ENCODE measurements around the gene HYDIN. TPM values are rescaled to one million over a fixed set of nuclear protein-coding genes. Genes with fewer than 3 reads are reported as not detected.

HYDIN gene
- polyA plus RNA-seq, 2 of the 4 experiments (the other 2 are of a cell fraction): 0.23 to 0.41 TPM

DNA sequence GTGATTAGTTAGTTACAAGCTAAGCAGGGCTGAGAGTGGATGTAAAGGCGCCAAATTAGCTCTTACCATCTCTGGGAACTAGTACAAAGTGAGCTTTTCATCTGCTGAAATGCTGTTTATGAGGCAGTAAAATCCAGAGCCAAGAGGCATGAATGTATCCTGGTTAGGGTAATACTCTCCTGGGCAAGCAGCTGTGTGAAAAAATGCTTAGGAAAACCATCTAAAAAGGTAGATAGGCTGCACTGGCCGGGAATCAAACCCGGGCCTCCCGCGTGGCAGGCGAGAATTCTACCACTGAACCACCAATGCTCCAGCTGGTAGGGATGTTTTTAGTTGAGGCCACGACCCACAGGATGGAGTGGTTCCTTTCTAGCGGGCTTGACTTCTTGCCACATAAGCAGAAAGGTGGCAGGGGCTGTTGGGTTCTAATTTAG lies 452.5 kb downstream of the HYDIN start:
- no peak for FAIRE-seq

DNA sequence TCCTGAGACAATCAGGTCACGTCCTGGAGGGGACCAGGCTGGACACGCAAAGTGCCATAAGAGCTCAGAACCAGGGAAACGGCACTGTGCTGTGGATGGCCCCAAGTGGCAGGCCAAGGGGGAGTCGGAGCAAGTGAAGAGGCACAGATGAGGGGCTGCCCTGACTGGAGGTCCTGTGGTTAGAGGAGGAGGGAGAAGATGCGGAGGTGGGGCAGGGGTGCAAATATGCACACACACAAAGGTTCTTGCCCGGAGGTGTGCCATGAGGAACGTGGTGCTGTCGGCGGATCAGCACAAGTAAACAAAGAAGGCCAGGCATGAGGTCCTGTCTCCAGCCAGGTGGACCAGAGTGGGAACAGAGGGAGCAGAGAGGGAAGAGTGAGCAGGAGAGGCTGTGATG lies 453.0 kb downstream of the HYDIN start:
- no peak for FAIRE-seq
- ATAC-seq: peak in 1 of 2 experiments; percentile 27; a peak in 1 of 6 replicates
- no peak for DNase-seq (ENCODE audit: low read depth in 1 of 2, low spot score in 1 of 2)
- H3K4me1 ChIP-seq: peaks cover 12% of the 10 kb centered on the region; the same call in 2 of the 3 replicates
- H3K4me3 ChIP-seq: no peak overlapping the region
- no peaks in the 10 kb centered on the region; the same call in 2 of the 3 replicates for H3K9me3 ChIP-seq
- ChIA-PET POLR2A (interaction anchor here (2.0 kb wide), 1 partner anchor 24 kb away, joined by 7 read pairs; no protein-coding TSS in a partner anchor), CTCF (interaction anchor here (2.1 to 17.5 kb wide), 2 partner anchors 31 to 95 kb away, joined by 7 to 463 read pairs; partner anchors contain the start of gene MTSS2)
- no peak overlapping the region for H3K4me2 ChIP-seq
- TF ChIP-seq JUN (IDR thresholded peaks at IDR 0.05) (no peak), CHD4 (IDR thresholded peaks at IDR 0.05; ENCODE audit: borderline replicate concordance) (no peak), HOXA7 (CRISPR knock-in tag; IDR thresholded peaks at IDR 0.05) (no peak)
- WGBS (ENCODE audit: missing lambda C conversion rate): 93% methylated on average over 9 of the region's 9 CpGs
- no peak overlapping the region for H3K27ac ChIP-seq

More for the DNA sequence above, 452.5 kb downstream of the HYDIN start:
- Histone ChIP-seq H3K9me3 (no peaks in the 10 kb centered on the region; the same call in 2 of the 3 replicates), H3K4me1 (peaks cover 12% of the 10 kb centered on the region; the same call in 2 of the 3 replicates), H3K4me3 (no peak overlapping the region), H3K4me2 (peak overlapping the region; percentile 40; the same call in 2 of the 3 replicates), H3K27ac (no peak overlapping the region)
- WGBS (ENCODE audit: missing lambda C conversion rate): 41% methylated on average over 8 of the region's 8 CpGs
- peak; percentile 52 to 76; a peak in 5 of 6 replicates for ATAC-seq
- TF ChIP-seq MYC (IDR thresholded peaks at IDR 0.05; ENCODE audit: borderline replicate concordance, low read length) (no peak), SREBF2 (IDR thresholded peaks at IDR 0.05) (peak; percentile 55), MAFK (IDR thresholded peaks at IDR 0.05; ENCODE audit: partially characterized antibody) (peak; percentile 68), NFE2L2 (conservative IDR thresholded peaks at IDR 0.05; ENCODE audit: low read length) (no peak), CEBPB (IDR thresholded peaks at IDR 0.05) (peak in 1 of 2 experiments; percentile 38; a peak in 1 of 4 replicates)
- TF ChIP-seq, protein P1, sequence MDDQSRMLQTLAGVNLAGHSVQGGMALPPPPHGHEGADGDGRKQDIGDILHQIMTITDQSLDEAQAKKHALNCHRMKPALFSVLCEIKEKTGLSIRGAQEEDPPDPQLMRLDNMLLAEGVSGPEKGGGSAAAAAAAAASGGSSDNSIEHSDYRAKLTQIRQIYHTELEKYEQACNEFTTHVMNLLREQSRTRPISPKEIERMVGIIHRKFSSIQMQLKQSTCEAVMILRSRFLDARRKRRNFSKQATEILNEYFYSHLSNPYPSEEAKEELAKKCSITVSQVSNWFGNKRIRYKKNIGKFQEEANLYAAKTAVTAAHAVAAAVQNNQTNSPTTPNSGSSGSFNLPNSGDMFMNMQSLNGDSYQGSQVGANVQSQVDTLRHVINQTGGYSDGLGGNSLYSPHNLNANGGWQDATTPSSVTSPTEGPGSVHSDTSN (IDR thresholded peaks at IDR 0.05): 0 out of 2 replicates have a peak, but pooled peaks have one; percentile 18
- TF ChIP-seq, protein P2, sequence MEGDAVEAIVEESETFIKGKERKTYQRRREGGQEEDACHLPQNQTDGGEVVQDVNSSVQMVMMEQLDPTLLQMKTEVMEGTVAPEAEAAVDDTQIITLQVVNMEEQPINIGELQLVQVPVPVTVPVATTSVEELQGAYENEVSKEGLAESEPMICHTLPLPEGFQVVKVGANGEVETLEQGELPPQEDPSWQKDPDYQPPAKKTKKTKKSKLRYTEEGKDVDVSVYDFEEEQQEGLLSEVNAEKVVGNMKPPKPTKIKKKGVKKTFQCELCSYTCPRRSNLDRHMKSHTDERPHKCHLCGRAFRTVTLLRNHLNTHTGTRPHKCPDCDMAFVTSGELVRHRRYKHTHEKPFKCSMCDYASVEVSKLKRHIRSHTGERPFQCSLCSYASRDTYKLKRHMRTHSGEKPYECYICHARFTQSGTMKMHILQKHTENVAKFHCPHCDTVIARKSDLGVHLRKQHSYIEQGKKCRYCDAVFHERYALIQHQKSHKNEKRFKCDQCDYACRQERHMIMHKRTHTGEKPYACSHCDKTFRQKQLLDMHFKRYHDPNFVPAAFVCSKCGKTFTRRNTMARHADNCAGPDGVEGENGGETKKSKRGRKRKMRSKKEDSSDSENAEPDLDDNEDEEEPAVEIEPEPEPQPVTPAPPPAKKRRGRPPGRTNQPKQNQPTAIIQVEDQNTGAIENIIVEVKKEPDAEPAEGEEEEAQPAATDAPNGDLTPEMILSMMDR (IDR thresholded peaks at IDR 0.05): no peak
- ChIA-PET CTCF (interaction anchor here (2.1 to 17.5 kb wide), 2 partner anchors 31 to 96 kb away, joined by 7 to 463 read pairs; partner anchors contain the start of gene MTSS2), POLR2A (interaction anchor here (2.0 kb wide), 1 partner anchor 23 kb away, joined by 7 read pairs; no protein-coding TSS in a partner anchor)
- peak; percentile 35 to 78 for DNase-seq (ENCODE audit: low read depth in 1 of 2, low spot score in 1 of 2)

DNA sequence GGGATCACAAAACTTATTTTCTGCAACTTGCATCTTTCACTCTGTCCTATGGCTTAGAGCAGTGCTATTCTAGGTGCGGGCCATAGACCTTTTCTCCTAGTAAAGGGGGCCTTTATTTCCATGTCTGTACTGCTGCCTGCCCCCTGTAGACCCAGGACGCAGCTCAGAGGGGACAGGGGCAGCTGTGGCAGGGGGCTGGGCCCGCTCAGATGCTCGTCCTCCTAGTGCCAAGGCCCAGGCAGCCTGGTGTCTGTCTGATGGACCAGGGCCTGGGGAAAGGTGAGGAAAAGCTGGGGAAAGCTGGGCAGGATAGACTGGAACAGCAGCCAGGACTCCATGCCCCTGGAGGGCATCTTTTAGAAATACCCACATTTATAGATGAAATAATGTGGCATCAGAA lies 455.1 kb downstream of the HYDIN start:
- FAIRE-seq: no peak
- ChIA-PET POLR2A (no interaction called here), CTCF (interaction anchor here (0.6 to 17.5 kb wide), 4 partner anchors 16 to 960 kb away, joined by 3 to 463 read pairs (median 4); partner anchors contain the start of gene MTSS2)

DNA sequence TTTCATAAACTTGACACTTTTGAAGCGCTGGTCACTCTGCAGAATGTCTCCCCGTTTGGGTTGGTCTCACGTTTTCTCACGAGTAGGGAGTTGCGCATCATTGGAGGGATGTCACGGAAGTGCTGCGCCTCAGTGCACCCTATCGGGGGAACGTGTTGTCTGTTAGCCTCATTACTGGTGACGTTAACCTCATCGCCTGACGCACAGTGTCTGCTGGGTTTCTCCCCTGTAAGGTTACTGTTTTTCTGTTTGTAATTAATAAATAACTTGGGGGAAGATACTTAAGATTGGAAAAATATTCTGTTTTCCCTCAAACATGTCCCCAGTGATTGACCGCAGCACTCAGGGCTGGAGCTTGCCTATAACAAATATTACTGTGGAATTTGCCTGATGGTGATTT lies 456.3 kb downstream of the HYDIN start:
- Histone ChIP-seq H3K9me3 (no peaks in the 10 kb centered on the region), H3K4me3 (no peak overlapping the region), H3K4me1 (peaks cover 23% of the 10 kb centered on the region), H3K27ac (no peak overlapping the region), H3K4me2 (no peak overlapping the region)
- CTCF ChIA-PET: interaction anchor here (0.6 to 17.5 kb wide), 6 partner anchors 15 to 836 kb away, joined by 4 to 463 read pairs (median 4); partner anchors contain the start of gene MTSS2
- DNase-seq (ENCODE audit: low read depth in 1 of 2, low spot score in 1 of 2): no peak
- 91% methylated on average over 13 of the region's 13 CpGs for WGBS (ENCODE audit: missing lambda C conversion rate)
- POLR2A ChIA-PET: no interaction called here
- FAIRE-seq: no peak
- no peak for ATAC-seq
- TF ChIP-seq, protein P2 (IDR thresholded peaks at IDR 0.05): no peak
- TF ChIP-seq CBX8 (IDR thresholded peaks at IDR 0.05) (no peak), RAD21 (conservative IDR thresholded peaks at IDR 0.05 in 1 of 2, IDR thresholded peaks at IDR 0.05 in 1 of 2) (no peak), JUNB (IDR thresholded peaks at IDR 0.05) (no peak), FOXS1 (CRISPR knock-in tag; IDR thresholded peaks at IDR 0.05) (no peak), MAZ (IDR thresholded peaks at IDR 0.05; ENCODE audit: borderline replicate concordance, low read depth, low read length) (no peak), TFCP2L1 (CRISPR knock-in tag; IDR thresholded peaks at IDR 0.05) (no peak), FOSB (CRISPR knock-in tag; IDR thresholded peaks at IDR 0.05) (no peak), NPAS2 (CRISPR knock-in tag; IDR thresholded peaks at IDR 0.05; ENCODE audit: borderline replicate concordance) (no peak), RCOR1 (IDR thresholded peaks at IDR 0.05; ENCODE audit: low read depth, low read length) (no peak), RFX5 (IDR thresholded peaks at IDR 0.05) (no peak)
- TF ChIP-seq, protein P3, sequence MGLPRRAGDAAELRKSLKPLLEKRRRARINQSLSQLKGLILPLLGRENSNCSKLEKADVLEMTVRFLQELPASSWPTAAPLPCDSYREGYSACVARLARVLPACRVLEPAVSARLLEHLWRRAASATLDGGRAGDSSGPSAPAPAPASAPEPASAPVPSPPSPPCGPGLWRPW (IDR thresholded peaks at IDR 0.05): no peak
- TF ChIP-seq, protein P4, sequence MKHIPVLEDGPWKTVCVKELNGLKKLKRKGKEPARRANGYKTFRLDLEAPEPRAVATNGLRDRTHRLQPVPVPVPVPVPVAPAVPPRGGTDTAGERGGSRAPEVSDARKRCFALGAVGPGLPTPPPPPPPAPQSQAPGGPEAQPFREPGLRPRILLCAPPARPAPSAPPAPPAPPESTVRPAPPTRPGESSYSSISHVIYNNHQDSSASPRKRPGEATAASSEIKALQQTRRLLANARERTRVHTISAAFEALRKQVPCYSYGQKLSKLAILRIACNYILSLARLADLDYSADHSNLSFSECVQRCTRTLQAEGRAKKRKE (CRISPR knock-in tag; IDR thresholded peaks at IDR 0.05; ENCODE audit: low read depth): no peak

More for the DNA sequence above, 455.1 kb downstream of the HYDIN start:
- 91% methylated on average over 4 of the region's 4 CpGs for WGBS (ENCODE audit: missing lambda C conversion rate)
- ATAC-seq (no peak), DNase-seq (ENCODE audit: low read depth in 1 of 2, low spot score in 1 of 2) (no peak)
- TF ChIP-seq POLR2A (IDR thresholded peaks at IDR 0.05; ENCODE audit: low read length) (0 out of 2 replicates have a peak, but pooled peaks have one; percentile 8), RCOR1 (IDR thresholded peaks at IDR 0.05; ENCODE audit: low read depth, low read length) (no peak), NFE2L2 (conservative IDR thresholded peaks at IDR 0.05; ENCODE audit: low read length) (no peak)
- Histone ChIP-seq H3K9me3 (no peaks in the 10 kb centered on the region), H3K27ac (no peak overlapping the region), H3K4me2 (no peak overlapping the region), H3K4me1 (peaks cover 24% of the 10 kb centered on the region), H3K4me3 (no peak overlapping the region)

Data from A549 (cell line).